GM23248 (cell line): ENCODE results near the gene KLHDC3. TPM values are rescaled to one million over a fixed set of nuclear protein-coding genes. Genes with fewer than 3 reads are reported as not detected.

Experiments
- DNase-seq: peaks from one replicate; pipeline ENCODE4 v3.0.0-alpha.2; 2015
- H2AFZ ChIP-seq: fragments of 200-600 bp; sonication (generic); 2 replicates; pipeline ENCODE4 v1.6.1; 2016; ENCODE audit warnings: antibody characterized with exemption
- H3F3A ChIP-seq: fragments of 200-600 bp; sonication (generic); 2 replicates; pipeline ENCODE4 v1.6.1; 2016; ENCODE audit warnings: mild to moderate bottlenecking, antibody characterized with exemption, mixed run types; ENCODE audit not compliant: insufficient read depth
- H3K27ac ChIP-seq: fragments of 200-600 bp; sonication (generic); 2 replicates; pipeline ENCODE4 v1.5.1; 2016; ENCODE audit warnings: mild to moderate bottlenecking
- H3K27me3 ChIP-seq: fragments of 200-600 bp; sonication (generic); replicated peaks from 2 replicates; pipeline ENCODE4 v1.6.1; 2016; ENCODE audit warnings: mild to moderate bottlenecking; ENCODE audit not compliant: insufficient read depth
- H3K36me3 ChIP-seq: fragments of 200-600 bp; sonication (generic); 2 replicates; pipeline ENCODE4 v1.6.1; 2016; ENCODE audit warnings: low read depth, mild to moderate bottlenecking
- H3K4me1 ChIP-seq: fragments of 200-600 bp; sonication (generic); 2 replicates; pipeline ENCODE4 v1.6.1; 2016; ENCODE audit warnings: mild to moderate bottlenecking; ENCODE audit not compliant: insufficient read depth
- H3K4me2 ChIP-seq: fragments of 200-600 bp; sonication (generic); one replicate; pipeline ENCODE4 v1.6.1; 2016; ENCODE audit warnings: mild to moderate bottlenecking; ENCODE audit not compliant: unreplicated experiment
- H3K4me3 ChIP-seq: fragments of 200-600 bp; sonication (generic); 2 replicates; pipeline ENCODE4 v1.5.1; 2016; ENCODE audit warnings: mild to moderate bottlenecking
- H3K79me2 ChIP-seq: fragments of 200-600 bp; sonication (generic); 2 replicates; pipeline ENCODE4 v1.6.1; 2016; ENCODE audit warnings: mild to moderate bottlenecking; ENCODE audit not compliant: insufficient read depth
- H3K9ac ChIP-seq: fragments of 200-600 bp; sonication (generic); 2 replicates; pipeline ENCODE4 v1.6.1; 2016; ENCODE audit warnings: mild to moderate bottlenecking
- H3K9me2 ChIP-seq: fragments of 200-600 bp; sonication (generic); 2 replicates; pipeline ENCODE4 v1.6.1; 2016; ENCODE audit warnings: mixed run types, mild to moderate bottlenecking, moderate library complexity; ENCODE audit not compliant: insufficient read depth
- H3K9me3 ChIP-seq: fragments of 200-600 bp; sonication (generic); one replicate; pipeline ENCODE4 v1.6.1; 2017; ENCODE audit warnings: low read depth
- H4K20me1 ChIP-seq: fragments of 200-600 bp; sonication (generic); 2 replicates; pipeline ENCODE4 v1.6.0; 2016; ENCODE audit not compliant: insufficient read depth
- EZH2 ChIP-seq: fragments of 200-600 bp; sonication (generic); IDR thresholded peaks from 2 replicates; pipeline ENCODE4 v1.6.1; 2018; ENCODE audit warnings: antibody characterized with exemption, mild to moderate bottlenecking; ENCODE audit not compliant: insufficient read depth, poor library complexity, severe bottlenecking
- EZH2phosphoT487 ChIP-seq: fragments of 200-600 bp; sonication (generic); IDR thresholded peaks from 2 replicates; pipeline ENCODE4 v1.6.1; 2018; ENCODE audit warnings: antibody characterized with exemption, moderate library complexity, mild to moderate bottlenecking, low read depth; ENCODE audit not compliant: insufficient read depth
- WGBS, 2 experiments: methylation state at CpG; one replicate each; pipeline ENCODE4 v1.1.6; 2015 to 2017; ENCODE audit warnings: low lambda C conversion rate in 2 of 2, low coverage in 1 of 2; ENCODE audit errors: missing lambda C conversion rate in 2 of 2; 5-methylcytosine and 5-hydroxymethylcytosine counted together
- in situ Hi-C: fragments of 300-500 bp; cut with MboI; formaldehyde crosslinking; loops from 2 replicates; pipeline ENCODE4 v1.15.0; 2020
- polyA plus RNA-seq: library from polyadenylated mRNA; unstranded; fragments of >200 nt; fragmentation: Nextera tagmentation; extraction: Ambion mirVana; gene quantifications from 2 replicates; pipeline ENCODE4 v1.2.1, GENCODE V29; 2016
- total RNA-seq: library from RNA; depleted of rRNA; stranded (reverse); fragments of >200 nt; shearing (Covaris generic); gene quantifications from 2 replicates; pipeline ENCODE4 v1.2.3, GENCODE V29; 2014

KLHDC3 gene
- total and polyA plus RNA-seq, 2 experiments from 2014 or later = 94.3 to 129 TPM

GRCh38 chr6:42968783-42969182 lies 45.3 kb upstream of the KLHDC3 start:
- H3K9me3 ChIP-seq = no peaks in the 10 kb centered on the region
- no peak for DNase-seq
- no peaks in the 10 kb centered on the region; the same call in 1 of the 2 replicates for H3F3A ChIP-seq
- no peaks in the 10 kb centered on the region; the same call in 1 of the 2 replicates for H3K79me2 ChIP-seq
- no peaks in the 10 kb centered on the region for H3K27me3 ChIP-seq
- 50 to 56% methylated on average over 4 of the region's 4 CpGs for WGBS, 2 experiments
- TF ChIP-seq EZH2phosphoT487 (no peak), EZH2 (no peak)
- no peak overlapping the region for H2AFZ ChIP-seq
- no peaks in the 10 kb centered on the region for H3K9me2 ChIP-seq
- no peak overlapping the region for H3K27ac ChIP-seq
- no peak overlapping the region for H3K4me3 ChIP-seq
- peaks cover 6% of the 10 kb centered on the region; the same call in 1 of the 2 replicates for H3K4me1 ChIP-seq
- no peak overlapping the region for H3K9ac ChIP-seq
- in situ Hi-C loops = no loop called here
- no peaks in the 10 kb centered on the region for H3K36me3 ChIP-seq
- H3K4me2 ChIP-seq = no peak overlapping the region
- H4K20me1 ChIP-seq = no peaks in the 10 kb centered on the region; the same call in 1 of the 2 replicates

GRCh38 chr6:42969431-42969830 lies 44.6 kb upstream of the KLHDC3 start:
- TF ChIP-seq EZH2 = no peak
- TF ChIP-seq EZH2phosphoT487 = no peak
- 79 to 90% methylated on average over 2 of the region's 2 CpGs for WGBS, 2 experiments

GRCh38 chr6:42969934-42970333 lies 44.1 kb upstream of the KLHDC3 start:
- no peak overlapping the region for H2AFZ ChIP-seq
- H3K36me3 ChIP-seq = no peaks in the 10 kb centered on the region
- peaks cover 3% of the 10 kb centered on the region; the same call in 1 of the 2 replicates for H3K79me2 ChIP-seq
- H3K27me3 ChIP-seq = no peaks in the 10 kb centered on the region
- H3K9ac ChIP-seq = no peak overlapping the region
- no peak overlapping the region for H3K27ac ChIP-seq
- H3K4me2 ChIP-seq = no peak overlapping the region
- no peaks in the 10 kb centered on the region for H3K9me2 ChIP-seq
- peaks cover under 1% of the 10 kb centered on the region for H3F3A ChIP-seq
- in situ Hi-C loops = no loop called here
- no peak for DNase-seq
- 95 to 98% methylated on average over 4 of the region's 4 CpGs for WGBS, 2 experiments
- H4K20me1 ChIP-seq = no peaks in the 10 kb centered on the region; the same call in 1 of the 2 replicates
- H3K9me3 ChIP-seq = no peaks in the 10 kb centered on the region
- TF ChIP-seq EZH2 (no peak), EZH2phosphoT487 (no peak)
- no peak overlapping the region for H3K4me3 ChIP-seq
- H3K4me1 ChIP-seq = peaks cover 6% of the 10 kb centered on the region; the same call in 1 of the 2 replicates

More at GRCh38 chr6:42969431-42969830, 44.6 kb upstream of the KLHDC3 start:
- Histone ChIP-seq H3K4me3 (no peak overlapping the region), H3K27me3 (no peaks in the 10 kb centered on the region), H3K9ac (no peak overlapping the region), H3F3A (no peaks in the 10 kb centered on the region; the same call in 1 of the 2 replicates), H3K9me2 (no peaks in the 10 kb centered on the region), H3K27ac (no peak overlapping the region), H4K20me1 (no peaks in the 10 kb centered on the region; the same call in 1 of the 2 replicates), H3K36me3 (no peaks in the 10 kb centered on the region), H3K79me2 (no peaks in the 10 kb centered on the region; the same call in 1 of the 2 replicates), H3K4me1 (peaks cover 6% of the 10 kb centered on the region; the same call in 1 of the 2 replicates), H2AFZ (no peak overlapping the region), H3K4me2 (no peak overlapping the region), H3K9me3 (no peaks in the 10 kb centered on the region)
- no peak for DNase-seq
- in situ Hi-C loops = no loop called here

- Histone ChIP-seq H3K4me3 (no peak overlapping the region), H3K9me3 (no peaks in the 10 kb centered on the region), H3K4me2 (no peak overlapping the region), H2AFZ (no peak overlapping the region), H3K9me2 (no peaks in the 10 kb centered on the region), H4K20me1 (no peaks in the 10 kb centered on the region; the same call in 1 of the 2 replicates), H3K9ac (no peak overlapping the region), H3K79me2 (peaks cover 14% of the 10 kb centered on the region), H3K27ac (no peak overlapping the region), H3K4me1 (peaks cover 6% of the 10 kb centered on the region; the same call in 1 of the 2 replicates), H3K27me3 (no peaks in the 10 kb centered on the region), H3K36me3 (no peaks in the 10 kb centered on the region), H3F3A (peaks cover 6% of the 10 kb centered on the region)
- DNase-seq = peak; percentile 50
- TF ChIP-seq EZH2 = no peak
- WGBS, 2 experiments = 83 to 84% methylated on average over 4 of the region's 4 CpGs
- in situ Hi-C loops = no loop called here
Measured at GRCh38 chr6:42970871-42971612, 43.0 kb upstream of the KLHDC3 start.
